AG09309 (cell line): ENCODE measurements around the gene PLEK2.

Experiments
- DNase-seq: peaks from one replicate; pipeline ENCODE4 v3.0.0-alpha.2; 2010; ENCODE audit warnings: low read depth
- H3K4me3 ChIP-seq: 2 replicates; pipeline ENCODE4 v1.5.1; 2011; ENCODE audit warnings: mild to moderate bottlenecking, low read depth, low read length, moderate library complexity; ENCODE audit not compliant: control insufficient read depth
- TF ChIP-seq, protein P1 (sequence below): IDR thresholded peaks from 2 replicates; pipeline ENCODE4 v1.5.1; 2011; ENCODE audit warnings: mild to moderate bottlenecking, low read depth, low read length, inconsistent platforms; ENCODE audit not compliant: insufficient read depth, control insufficient read depth; ENCODE audit errors: missing control alignments

The PLEK2 gene

GRCh38 chr14:67405771-67406170 is 6.2 kb downstream of the PLEK2 start:
- no peak for DNase-seq
- TF ChIP-seq, protein P1, sequence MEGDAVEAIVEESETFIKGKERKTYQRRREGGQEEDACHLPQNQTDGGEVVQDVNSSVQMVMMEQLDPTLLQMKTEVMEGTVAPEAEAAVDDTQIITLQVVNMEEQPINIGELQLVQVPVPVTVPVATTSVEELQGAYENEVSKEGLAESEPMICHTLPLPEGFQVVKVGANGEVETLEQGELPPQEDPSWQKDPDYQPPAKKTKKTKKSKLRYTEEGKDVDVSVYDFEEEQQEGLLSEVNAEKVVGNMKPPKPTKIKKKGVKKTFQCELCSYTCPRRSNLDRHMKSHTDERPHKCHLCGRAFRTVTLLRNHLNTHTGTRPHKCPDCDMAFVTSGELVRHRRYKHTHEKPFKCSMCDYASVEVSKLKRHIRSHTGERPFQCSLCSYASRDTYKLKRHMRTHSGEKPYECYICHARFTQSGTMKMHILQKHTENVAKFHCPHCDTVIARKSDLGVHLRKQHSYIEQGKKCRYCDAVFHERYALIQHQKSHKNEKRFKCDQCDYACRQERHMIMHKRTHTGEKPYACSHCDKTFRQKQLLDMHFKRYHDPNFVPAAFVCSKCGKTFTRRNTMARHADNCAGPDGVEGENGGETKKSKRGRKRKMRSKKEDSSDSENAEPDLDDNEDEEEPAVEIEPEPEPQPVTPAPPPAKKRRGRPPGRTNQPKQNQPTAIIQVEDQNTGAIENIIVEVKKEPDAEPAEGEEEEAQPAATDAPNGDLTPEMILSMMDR: no peak
- H3K4me3 ChIP-seq: no peak overlapping the region

DNA sequence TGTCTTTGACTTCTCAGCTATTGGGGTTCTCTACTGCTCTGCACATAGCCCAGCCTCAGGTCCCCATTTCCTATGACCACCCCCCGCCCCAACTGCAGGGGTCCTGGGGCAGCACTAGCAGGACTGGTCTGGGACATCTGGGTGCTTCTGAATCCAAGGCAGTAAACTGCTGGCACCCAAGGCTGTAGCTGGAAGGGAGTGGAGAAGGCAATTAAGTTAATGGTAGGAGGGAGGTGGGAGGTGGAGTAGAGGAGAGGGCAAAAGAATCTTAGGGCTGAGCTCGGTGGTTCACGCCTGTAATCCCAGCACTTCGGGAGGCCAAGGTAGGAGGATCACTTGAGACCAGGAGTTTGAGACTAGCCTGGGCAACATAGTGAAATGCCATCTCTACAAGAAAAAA is 11.5 kb downstream of the PLEK2 start:
- no peak overlapping the region for H3K4me3 ChIP-seq
- TF ChIP-seq, protein P1: no peak
- DNase-seq: no peak

DNA sequence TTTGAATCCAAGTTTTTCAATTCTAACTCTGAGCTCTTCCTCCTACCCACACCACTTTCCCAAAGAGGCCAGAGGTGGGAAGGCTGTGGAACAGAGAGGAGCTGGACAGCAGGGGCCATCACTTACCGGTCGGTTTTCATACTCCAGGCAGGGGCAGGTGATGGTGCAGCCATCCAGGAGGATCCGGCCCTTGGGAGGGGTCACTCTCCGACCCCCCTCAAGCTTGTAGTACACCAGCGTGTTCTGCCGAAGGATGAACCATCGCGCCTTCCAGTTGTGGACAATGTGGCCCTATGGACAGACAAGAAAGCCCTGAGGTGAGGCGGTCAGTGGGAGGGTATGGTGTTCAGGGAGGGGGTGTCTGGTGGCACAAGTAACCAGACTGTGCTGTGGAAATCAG is 14.4 kb downstream of the PLEK2 start:
- TF ChIP-seq, protein P1: no peak
- no peak for DNase-seq
- H3K4me3 ChIP-seq: no peak overlapping the region

- peak; percentile 28 for DNase-seq
- H3K4me3 ChIP-seq: no peak overlapping the region
- TF ChIP-seq, protein P1: no peak
Measured at GRCh38 chr14:67396381-67396970, 15.5 kb downstream of the PLEK2 start.

DNA sequence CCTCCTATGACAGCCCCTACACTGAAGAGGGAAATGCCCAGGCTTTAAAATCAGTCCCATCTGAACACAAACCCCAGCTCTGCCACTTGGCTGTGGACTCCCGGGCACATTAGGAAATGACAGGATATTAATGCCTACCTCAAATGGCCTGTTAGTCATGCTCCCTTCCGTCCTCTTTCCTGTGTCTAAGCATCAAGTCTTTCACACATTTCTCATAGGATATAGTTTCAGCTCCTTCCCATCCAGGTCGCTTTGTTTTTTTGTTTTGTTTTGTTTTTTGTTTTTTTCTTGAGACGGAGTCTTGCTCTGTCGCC is 16.1 kb downstream of the PLEK2 start:
- H3K4me3 ChIP-seq: no peak overlapping the region
- TF ChIP-seq, protein P1: no peak
- no peak for DNase-seq

DNA sequence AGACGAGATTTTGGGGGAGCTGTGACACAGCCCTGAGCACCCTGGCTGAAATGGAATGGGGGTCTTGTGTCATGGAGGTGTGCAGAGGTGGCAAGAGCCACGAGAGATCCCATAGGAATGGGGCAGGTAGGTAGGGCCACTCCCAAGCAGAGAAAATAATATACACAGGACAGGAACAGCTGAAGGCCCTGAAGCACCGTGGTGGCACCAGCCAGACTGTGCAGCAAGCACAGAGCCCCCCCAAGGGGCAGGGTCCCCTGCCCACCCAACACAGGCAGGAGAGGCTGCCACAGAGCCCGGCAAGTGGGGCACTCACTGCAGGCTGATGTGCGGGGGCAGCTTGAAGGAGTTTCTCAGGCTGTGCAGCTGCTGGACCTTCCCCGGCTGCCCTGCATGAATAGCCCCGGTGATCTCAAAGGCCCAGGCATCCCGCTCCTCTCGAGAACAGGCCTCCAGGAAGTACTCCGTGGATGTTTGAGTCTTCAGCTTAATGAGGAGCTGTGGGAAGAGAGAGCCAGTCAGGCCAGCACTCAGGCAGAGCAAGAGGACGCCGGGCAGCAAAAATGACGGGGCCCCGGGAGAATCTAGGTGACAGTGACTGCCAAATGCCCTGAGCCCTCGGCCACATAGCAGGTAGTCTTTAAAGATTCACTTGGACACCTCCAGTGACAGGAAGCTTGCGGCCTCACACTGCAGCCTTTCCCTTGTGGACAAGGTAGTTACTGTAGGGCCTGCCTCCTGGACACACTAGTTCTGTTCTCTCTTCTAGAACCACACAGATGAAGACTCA is 16.7 kb downstream of the PLEK2 start:
- no peak for DNase-seq
- H3K4me3 ChIP-seq: no peak overlapping the region
- TF ChIP-seq, protein P1: no peak
